IMR-90 (cell line): ENCODE data around the gene LDB2. TPM values are rescaled to one million over a fixed set of nuclear protein-coding genes. Genes with fewer than 3 reads are reported as not detected.
A peak's percentile ranks its signal among the peaks of the same experiment; 100 is the strongest.

Experiments used
- ATAC-seq: fragments of 200-7000 bp; cut with Tn5 transposase; 2 replicates; pipeline ENCODE4 v1.9.1; 2020; ENCODE audit warnings: low read depth, mild to moderate bottlenecking, moderate library complexity
- BruUV-seq: library from RNA; stranded (reverse); fragments of 400-500 nt; replicated peaks from 2 replicates; lab custom pipeline; 2021; lab: Mats Ljungman, UMichigan
- CTCF ChIA-PET: fragments of 300-600 bp; formaldehyde crosslinking; extraction: SDS; loops from one replicate; lab custom pipeline; 2021; ENCODE audit warnings: antibody characterized with exemption; lab: Yijun Ruan, JAX
- POLR2A ChIA-PET: fragments of 300-600 bp; sonication (Branson Sonifier 250); formaldehyde crosslinking; loops from one replicate; lab custom pipeline; 2022; ENCODE audit warnings: antibody characterized with exemption; ENCODE audit not compliant: unreplicated experiment; lab: Charles Lee
- DNase-seq: peaks from one replicate; pipeline ENCODE4 v3.0.0; 2013
- H2AFZ ChIP-seq: replicated peaks from 2 replicates; pipeline ENCODE3; 2013; ENCODE audit warnings: low read length, mild to moderate bottlenecking; ENCODE audit not compliant: poor library complexity
- H2AK5ac ChIP-seq: 2 replicates; pipeline ENCODE4 v1.6.1; 2013; ENCODE audit warnings: low read depth, low read length, inconsistent platforms
- H2AK9ac ChIP-seq: replicated peaks from 2 replicates; pipeline ENCODE3; 2013; ENCODE audit warnings: mild to moderate bottlenecking, low read depth, low read length, moderate library complexity; ENCODE audit not compliant: poor library complexity
- H2BK120ac ChIP-seq: 2 replicates; pipeline ENCODE4 v1.6.1; 2013; ENCODE audit warnings: low read depth, low read length, inconsistent platforms
- H2BK15ac ChIP-seq: 3 replicates; pipeline ENCODE4 v1.6.1; 2013; ENCODE audit warnings: low read depth, low read length, inconsistent platforms
- H2BK20ac ChIP-seq: 2 replicates; pipeline ENCODE4 v1.6.1; 2013; ENCODE audit warnings: low read depth, mild to moderate bottlenecking, inconsistent platforms, low read length, moderate library complexity
- H2BK5ac ChIP-seq: 2 replicates; pipeline ENCODE4 v1.6.1; 2013; ENCODE audit warnings: mild to moderate bottlenecking, low read depth, low read length, inconsistent platforms; ENCODE audit not compliant: poor library complexity, severe bottlenecking
- H3K14ac ChIP-seq: replicated peaks from 2 replicates; pipeline ENCODE4 v1.6.1; 2013; ENCODE audit warnings: low read depth, low read length, inconsistent platforms
- H3K18ac ChIP-seq: 2 replicates; pipeline ENCODE4 v1.6.1; 2013; ENCODE audit warnings: low read depth, low read length, control low read depth
- H3K23ac ChIP-seq: 2 replicates; pipeline ENCODE4 v1.6.1; 2013; ENCODE audit warnings: low read depth, low read length, inconsistent platforms
- H3K27ac ChIP-seq: 2 replicates; pipeline ENCODE4 v1.5.1; 2013; ENCODE audit warnings: mild to moderate bottlenecking, control low read depth, low read length; ENCODE audit not compliant: insufficient read depth
- H3K27me3 ChIP-seq: 2 replicates; pipeline ENCODE4 v1.6.1; 2013; ENCODE audit warnings: low read length; ENCODE audit not compliant: control insufficient read depth, insufficient read depth
- H3K36me3 ChIP-seq: 2 replicates; pipeline ENCODE4 v1.6.1; 2013; ENCODE audit warnings: low read length, mixed read lengths; ENCODE audit not compliant: control insufficient read depth, insufficient read depth
- H3K4ac ChIP-seq: 2 replicates; pipeline ENCODE4 v1.6.1; 2013; ENCODE audit warnings: low read depth, low read length, inconsistent platforms
- H3K4me1 ChIP-seq: 2 replicates; pipeline ENCODE4 v1.6.1; 2013; ENCODE audit warnings: low read length, mixed read lengths; ENCODE audit not compliant: control insufficient read depth, insufficient read depth
- H3K4me2 ChIP-seq: 2 replicates; pipeline ENCODE4 v1.6.1; 2013; ENCODE audit warnings: low read depth, mild to moderate bottlenecking, control low read depth, low read length, moderate library complexity
- H3K4me3 ChIP-seq: 2 replicates; pipeline ENCODE4 v1.5.1; 2013; ENCODE audit warnings: low read depth, mild to moderate bottlenecking, control low read depth, low read length, moderate library complexity; ENCODE audit not compliant: insufficient read depth
- H3K56ac ChIP-seq: 2 replicates; pipeline ENCODE4 v1.6.1; 2013; ENCODE audit warnings: low read length, inconsistent platforms; ENCODE audit not compliant: insufficient read depth; ENCODE audit errors: extremely low read depth
- H3K79me1 ChIP-seq, 2 experiments: 2 replicates each; pipeline ENCODE4 v1.6.1; 2013; ENCODE audit warnings: low read length in 2 of 2, inconsistent platforms in 1 of 2, low read depth in 1 of 2
- H3K9ac ChIP-seq: 2 replicates; pipeline ENCODE4 v1.6.1; 2013; ENCODE audit warnings: low read depth, low read length, control low read depth
- H3K9me1 ChIP-seq: 2 replicates; pipeline ENCODE4 v1.6.1; 2013; ENCODE audit warnings: low read length, inconsistent platforms; ENCODE audit not compliant: insufficient read depth
- H3K9me3 ChIP-seq: 2 replicates; pipeline ENCODE4 v1.6.1; 2013; ENCODE audit warnings: low read length; ENCODE audit not compliant: control insufficient read depth, insufficient read depth
- H4K20me1 ChIP-seq: 2 replicates; pipeline ENCODE4 v1.6.1; 2013; ENCODE audit warnings: low read length, inconsistent platforms; ENCODE audit not compliant: insufficient read depth
- H4K5ac ChIP-seq: 2 replicates; pipeline ENCODE4 v1.6.1; 2013; ENCODE audit warnings: mild to moderate bottlenecking, low read depth, low read length, control low read depth
- H4K8ac ChIP-seq, 2 experiments: 2 replicates each; pipeline ENCODE4 v1.6.1; 2013; ENCODE audit warnings: low read depth in 2 of 2, low read length in 2 of 2, control low read depth in 1 of 2, inconsistent platforms in 1 of 2
- H4K91ac ChIP-seq: 2 replicates; pipeline ENCODE4 v1.6.1; 2013; ENCODE audit warnings: low read depth, low read length, inconsistent platforms; ENCODE audit not compliant: insufficient read depth
- BHLHE40 ChIP-seq: fragments of 150-350 bp; IDR thresholded peaks from 2 replicates; pipeline ENCODE4 v1.6.1; 2016; ENCODE audit warnings: mild to moderate bottlenecking, low read depth, low read length
- CEBPB ChIP-seq: IDR thresholded peaks from 2 replicates; pipeline ENCODE4 v1.6.1; 2012; ENCODE audit warnings: low read depth, low read length, improper control_type of control experiment
- CTCF ChIP-seq: conservative IDR thresholded peaks from 2 replicates; pipeline ENCODE4 v1.5.1; 2012; ENCODE audit warnings: mild to moderate bottlenecking, low read depth, low read length, improper control_type of control experiment
- ELK1 ChIP-seq: fragments of 150-350 bp; IDR thresholded peaks from 2 replicates; pipeline ENCODE4 v1.6.1; 2016; ENCODE audit warnings: low read depth, mild to moderate bottlenecking, low read length, moderate library complexity, borderline replicate concordance
- FOS ChIP-seq: fragments of 150-350 bp; IDR thresholded peaks from 2 replicates; pipeline ENCODE4 v1.6.1; 2016; ENCODE audit warnings: low read depth, low read length
- MAFK ChIP-seq: IDR thresholded peaks from 2 replicates; pipeline ENCODE4 v1.6.1; 2012; ENCODE audit warnings: low read depth, low read length, improper control_type of control experiment
- MAZ ChIP-seq: IDR thresholded peaks from 2 replicates; pipeline ENCODE4 v1.6.1; 2012; ENCODE audit warnings: low read depth, mild to moderate bottlenecking, low read length, improper control_type of control experiment, moderate library complexity, borderline replicate concordance
- NFE2L2 ChIP-seq: fragments of 150-350 bp; IDR thresholded peaks from 2 replicates; pipeline ENCODE4 v1.6.1; 2016; ENCODE audit warnings: low read depth, mild to moderate bottlenecking, low read length
- POLR2A ChIP-seq: IDR thresholded peaks from 2 replicates; pipeline ENCODE4 v1.6.1; 2012; ENCODE audit warnings: mild to moderate bottlenecking, low read depth, low read length
- RCOR1 ChIP-seq: IDR thresholded peaks from 2 replicates; pipeline ENCODE4 v1.6.1; 2012; ENCODE audit warnings: mild to moderate bottlenecking, low read length, improper control_type of control experiment; ENCODE audit not compliant: insufficient replicate concordance
- RFX5 ChIP-seq: IDR thresholded peaks from 2 replicates; pipeline ENCODE4 v1.8.0; 2012; ENCODE audit warnings: low read depth, mild to moderate bottlenecking, low read length, moderate library complexity
- SMC3 ChIP-seq: fragments of 150-350 bp; IDR thresholded peaks from 2 replicates; pipeline ENCODE4 v1.6.1; 2016; ENCODE audit warnings: low read depth, mild to moderate bottlenecking, antibody characterized with exemption, low read length, moderate library complexity
- USF2 ChIP-seq: fragments of 150-350 bp; IDR thresholded peaks from 2 replicates; pipeline ENCODE4 v1.6.1; 2017; ENCODE audit warnings: mild to moderate bottlenecking, antibody characterized with exemption, low read length, low read depth
- WGBS, 2 experiments: methylation state at CpG; one replicate each; pipeline versions ENCODE4 v1.1.5 to v1.1.7; 2013; ENCODE audit warnings: missing lambda C conversion rate in 2 of 2; ENCODE audit not compliant: insufficient read length in 1 of 2; ENCODE audit errors: extremely low coverage in 2 of 2; 5-methylcytosine and 5-hydroxymethylcytosine counted together
- dilution Hi-C: fragments of 300-500 bp; cut with HindIII; formaldehyde crosslinking; loops from one replicate; pipeline ENCODE4 v1.14.3; 2018; ENCODE audit warnings: low sequenced_read_pairs; ENCODE audit not compliant: unreplicated experiment
- in situ Hi-C: fragments of 300-500 bp; cut with MboI; formaldehyde crosslinking; loops from 3 replicates; pipeline ENCODE4 v1.14.3; 2019; ENCODE audit warnings: low sequenced_read_pairs, inconsistent platforms, mixed read lengths
- intact Hi-C: fragments of 100-400 bp; cut with micrococcal nuclease; formaldehyde crosslinking; loops from 2 replicates; pipeline ENCODE4 v1.10.0; 2022
- polyA plus RNA-seq, 3 experiments: library from polyadenylated mRNA; depleted of rRNA; stranded (reverse); fragments of >200 nt; gene quantifications; 2 replicates each; pipeline ENCODE4 v1.2.3, GENCODE V29; 2012; ENCODE audit warnings: low replicate concordance in 1 of 3
- total RNA-seq: library from RNA; depleted of rRNA; stranded (reverse); fragments of >200 nt; gene quantifications from 2 replicates; pipeline ENCODE4 v1.2.3, GENCODE V29; 2012

LDB2 gene
- total and polyA plus RNA-seq, 2 of the 4 experiments (the other 2 are of a cell fraction): 67.9 to 116 TPM

- TF ChIP-seq NFE2L2 (no peak), POLR2A (no peak), RFX5 (no peak), RCOR1 (no peak), SMC3 (peak; percentile 78), BHLHE40 (no peak)
These were observed 381.5 kb downstream of the LDB2 start (continued) for GRCh38 chr4:16516796-16517439.

- H3K4ac ChIP-seq: no peak overlapping the region
- H3K9me3 ChIP-seq: peaks cover 2% of the 10 kb centered on the region
- dilution Hi-C loops (no loop called here), in situ Hi-C loops (loop anchor here (10.0 kb wide), 1 partner anchor 821 kb away; no protein-coding TSS in a partner anchor), intact Hi-C loops (loop anchor here (10.0 kb wide), 1 partner anchor 241 kb away; no protein-coding TSS in a partner anchor)
- no peaks in the 10 kb centered on the region for H3K4me1 ChIP-seq
- ChIA-PET CTCF (no interaction called here), POLR2A (no interaction called here)
- no peaks in the 10 kb centered on the region for H3K27me3 ChIP-seq
- no peak overlapping the region for H4K91ac ChIP-seq
- no CpG with 5 or more reads among the region's 2 CpGs for WGBS, 2 experiments
- H4K20me1 ChIP-seq: no peaks in the 10 kb centered on the region
- no peak overlapping the region for H2AFZ ChIP-seq
- no TSS peak for BruUV-seq
- no peak overlapping the region for H2BK5ac ChIP-seq
- H2AK9ac ChIP-seq: no peak overlapping the region
- H3K4me2 ChIP-seq: no peak overlapping the region
- H2AK5ac ChIP-seq: no peak overlapping the region
- DNase-seq (peak; percentile 60), ATAC-seq (no peak)
- no peak overlapping the region for H2BK120ac ChIP-seq
- H3K9me1 ChIP-seq: 0 out of 2 replicates have a peak, but pooled peaks cover 2% of the 10 kb centered on the region
- no peaks in the 10 kb centered on the region for H3K79me1 ChIP-seq
- H3K14ac ChIP-seq: no peak overlapping the region
- H3K18ac ChIP-seq: no peak overlapping the region
- no peak overlapping the region for H3K56ac ChIP-seq
- no peak overlapping the region for H2BK15ac ChIP-seq
- H3K4me3 ChIP-seq: no peak overlapping the region
- no peak overlapping the region for H4K5ac ChIP-seq
- H4K8ac ChIP-seq: no peak overlapping the region
- no peak overlapping the region for H3K9ac ChIP-seq
- no peak overlapping the region for H3K27ac ChIP-seq
- 0 out of 2 replicates have a peak, but pooled peaks cover 3% of the 10 kb centered on the region for H3K36me3 ChIP-seq
- no peak overlapping the region for H2BK20ac ChIP-seq
- H3K23ac ChIP-seq: no peak overlapping the region
- TF ChIP-seq MAFK: no peak
- no peak for TF ChIP-seq USF2
- no peak for TF ChIP-seq CTCF
- no peak for TF ChIP-seq ELK1
- no peak for TF ChIP-seq MAZ
- no peak for TF ChIP-seq FOS
- no peak for TF ChIP-seq BHLHE40
- TF ChIP-seq CEBPB: no peak
- no peak for TF ChIP-seq RFX5
These were observed 384.6 kb downstream of the LDB2 start for GRCh38 chr4:16513876-16514275.
